RWPE2 (cell line): Measurements from ENCODE around the gene FBP2.

Experiments used
- ATAC-seq: fragments of 200-7000 bp; cut with Tn5 transposase; 3 replicates; pipeline ENCODE4 v1.9.1; 2021; ENCODE audit warnings: low read depth
- DNase-seq: peaks from one replicate; pipeline ENCODE4 v3.0.0-alpha.2; 2020; ENCODE audit warnings: low spot score
- H3K27ac ChIP-seq: fragments of 450-650 bp; 2 replicates; pipeline ENCODE4 v1.5.1; 2017; ENCODE audit warnings: mild to moderate bottlenecking; ENCODE audit not compliant: poor library complexity, severe bottlenecking
- H3K27me3 ChIP-seq: fragments of 250-450 bp; sonication (Bioruptor Pico); 2 replicates; pipeline ENCODE4 v1.5.1; 2021; ENCODE audit warnings: mild to moderate bottlenecking, moderate library complexity; ENCODE audit not compliant: insufficient read depth, poor library complexity, severe bottlenecking
- H3K36me3 ChIP-seq: fragments of 250-450 bp; sonication (Bioruptor Pico); 2 replicates; pipeline ENCODE4 v1.5.1; 2020; ENCODE audit warnings: low read depth, mild to moderate bottlenecking, moderate library complexity
- H3K4me1 ChIP-seq: fragments of 250-450 bp; sonication (Bioruptor Pico); 2 replicates; pipeline ENCODE4 v1.5.1; 2021; ENCODE audit warnings: mild to moderate bottlenecking, moderate library complexity; ENCODE audit not compliant: insufficient read depth, poor library complexity, severe bottlenecking
- H3K4me3 ChIP-seq: fragments of 250-450 bp; sonication (Bioruptor Pico); 2 replicates; pipeline ENCODE4 v1.5.1; 2021; ENCODE audit warnings: mild to moderate bottlenecking, moderate library complexity; ENCODE audit not compliant: severe bottlenecking
- H3K9me3 ChIP-seq: fragments of 250-450 bp; sonication (Bioruptor Pico); 2 replicates; pipeline ENCODE4 v1.5.1; 2021; ENCODE audit warnings: mild to moderate bottlenecking, moderate library complexity; ENCODE audit not compliant: severe bottlenecking
- CTCF ChIP-seq: fragments of 450-650 bp; IDR thresholded peaks from one replicate; pipeline ENCODE4 v1.5.1; 2017; ENCODE audit warnings: mild to moderate bottlenecking, moderate library complexity; ENCODE audit not compliant: poor library complexity, severe bottlenecking

The FBP2 gene

GRCh38 chr9:94630833-94631232, 37.2 kb upstream of the FBP2 start:
- H3K36me3 ChIP-seq = no peaks in the 10 kb centered on the region
- no peak overlapping the region for H3K27ac ChIP-seq
- no peak for TF ChIP-seq CTCF
- ATAC-seq (no peak), DNase-seq (no peak)
- H3K9me3 ChIP-seq = no peaks in the 10 kb centered on the region
- H3K4me3 ChIP-seq = no peak overlapping the region
- no peaks in the 10 kb centered on the region for H3K27me3 ChIP-seq
- H3K4me1 ChIP-seq = peaks cover 16% of the 10 kb centered on the region

- ATAC-seq (no peak), DNase-seq (no peak)
- H3K4me1 ChIP-seq = peaks cover 16% of the 10 kb centered on the region
- no peak overlapping the region for H3K27ac ChIP-seq
- no peaks in the 10 kb centered on the region for H3K27me3 ChIP-seq
- H3K9me3 ChIP-seq = no peaks in the 10 kb centered on the region
- no peaks in the 10 kb centered on the region for H3K36me3 ChIP-seq
- TF ChIP-seq CTCF = no peak
- H3K4me3 ChIP-seq = no peak overlapping the region
These were observed 36.7 kb upstream of the FBP2 start for GRCh38 chr9:94630281-94630680.

GRCh38 chr9:94627287-94627686, 33.7 kb upstream of the FBP2 start:
- H3K36me3 ChIP-seq = no peaks in the 10 kb centered on the region
- ATAC-seq (no peak), DNase-seq (no peak)
- no peaks in the 10 kb centered on the region for H3K9me3 ChIP-seq
- H3K27ac ChIP-seq = no peak overlapping the region
- H3K27me3 ChIP-seq = no peaks in the 10 kb centered on the region
- no peak for TF ChIP-seq CTCF
- peaks cover 16% of the 10 kb centered on the region for H3K4me1 ChIP-seq
- H3K4me3 ChIP-seq = no peak overlapping the region

- no peak for TF ChIP-seq CTCF
These were observed 32.2 kb upstream of the FBP2 start for GRCh38 chr9:94625835-94626234.

GRCh38 chr9:94624629-94625028, 31.0 kb upstream of the FBP2 start:
- H3K27ac ChIP-seq = no peak overlapping the region
- no peak for ATAC-seq
- TF ChIP-seq CTCF = no peak
- H3K4me1 ChIP-seq = no peaks in the 10 kb centered on the region
- no peak for DNase-seq
- H3K27me3 ChIP-seq = no peaks in the 10 kb centered on the region
- H3K4me3 ChIP-seq = no peak overlapping the region
- no peaks in the 10 kb centered on the region for H3K36me3 ChIP-seq
- no peaks in the 10 kb centered on the region for H3K9me3 ChIP-seq

More at GRCh38 chr9:94625835-94626234, 32.2 kb upstream of the FBP2 start:
- Histone ChIP-seq H3K4me3 (no peak overlapping the region), H3K9me3 (no peaks in the 10 kb centered on the region), H3K27ac (no peak overlapping the region), H3K36me3 (no peaks in the 10 kb centered on the region), H3K4me1 (peaks cover 3% of the 10 kb centered on the region), H3K27me3 (no peaks in the 10 kb centered on the region)
- ATAC-seq (no peak), DNase-seq (no peak)
